ENCODE data around the gene MUC5AC.

MUC5AC gene

DNA sequence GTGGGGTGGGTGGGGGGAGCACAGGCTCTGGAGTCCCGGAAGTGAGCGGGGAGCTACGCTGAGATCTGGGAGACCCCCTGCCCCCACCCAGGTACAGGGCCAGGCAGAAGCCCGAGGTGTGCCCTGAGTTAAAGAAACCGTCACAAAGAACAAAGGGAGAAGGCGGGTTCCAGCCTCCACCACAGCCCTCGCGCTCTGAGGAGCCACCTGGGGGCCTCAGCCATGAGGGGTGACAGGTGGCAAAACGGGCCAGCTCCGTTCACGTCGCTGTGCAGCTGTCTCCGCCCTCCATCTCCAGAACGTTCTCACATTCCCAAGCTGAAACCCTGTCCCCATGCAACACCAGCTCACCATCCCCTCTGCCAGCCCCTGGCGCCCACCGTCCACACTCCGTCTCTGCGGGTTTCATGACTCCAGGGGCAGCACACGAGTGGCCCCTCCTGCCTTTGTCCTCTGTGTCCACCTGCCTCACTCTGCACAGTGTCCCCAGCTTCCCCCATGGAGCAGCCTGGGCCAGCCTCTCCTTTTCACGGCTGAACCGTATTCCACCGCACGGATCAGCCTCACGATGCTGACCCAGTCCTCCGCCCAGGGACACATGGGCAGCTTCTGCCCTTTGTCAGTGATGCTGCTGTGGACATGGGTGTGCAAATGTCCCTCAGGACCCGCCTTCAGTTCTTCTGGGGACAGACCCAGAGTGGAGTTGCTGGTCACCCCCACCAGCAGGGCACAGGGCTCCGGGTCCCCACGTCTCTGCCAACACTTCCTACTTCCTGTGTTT, 63.4 kb downstream of the MUC5AC start:
- Histone ChIP-seq H3K9ac (ENCODE audit: low read length in 2 of 2) (no peak overlapping the region), H3K4me3 (ENCODE audit: low read length in 2 of 2) (no peak overlapping the region), H3K27me3 (ENCODE audit: control insufficient read depth in 1 of 2, insufficient read depth in 2 of 2, low read length in 2 of 2) (peaks cover 19 to 36% of the 10 kb centered on the region in 2 donors), H3K36me3 (ENCODE audit: control insufficient read depth in 2 of 2, insufficient read depth in 2 of 2, low read length in 2 of 2) (no peaks in the 10 kb centered on the region), H3K27ac (ENCODE audit: low read length) (no peak overlapping the region), H3K4me1 (ENCODE audit: control insufficient read depth, insufficient read depth, low read length) (no peaks in the 10 kb centered on the region), H3K9me3 (ENCODE audit: control insufficient read depth in 2 of 2, low read length in 2 of 2) (no peaks in the 10 kb centered on the region)

DNA sequence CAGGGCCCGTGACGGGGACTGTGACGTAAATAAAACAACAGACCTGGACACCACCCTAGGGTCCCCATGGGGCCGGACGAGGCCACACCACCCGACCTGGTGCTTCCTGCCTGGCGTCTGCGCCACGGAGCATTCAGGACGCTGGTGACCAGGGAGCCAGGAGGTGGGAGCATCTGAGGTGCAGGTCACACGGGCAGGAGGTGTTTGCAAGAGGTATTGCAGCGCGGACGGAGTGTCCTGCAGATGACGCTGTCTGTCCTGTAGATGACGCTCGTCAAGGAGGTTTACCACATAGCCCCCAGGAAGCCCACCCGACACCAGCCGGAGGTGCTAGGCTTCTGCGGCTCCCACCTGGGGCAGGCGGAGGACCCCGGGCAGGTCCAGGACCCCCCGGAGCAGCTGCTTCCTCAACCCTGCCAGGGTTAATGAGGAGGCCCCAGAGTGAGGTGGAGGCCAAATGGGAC, 64.1 kb downstream of the MUC5AC start:
- Histone ChIP-seq H3K27me3 (ENCODE audit: control insufficient read depth in 1 of 2, insufficient read depth in 2 of 2, low read length in 2 of 2) (peaks cover 19 to 36% of the 10 kb centered on the region in 2 donors), H3K36me3 (ENCODE audit: control insufficient read depth in 2 of 2, insufficient read depth in 2 of 2, low read length in 2 of 2) (no peaks in the 10 kb centered on the region), H3K9me3 (ENCODE audit: control insufficient read depth in 2 of 2, low read length in 2 of 2) (no peaks in the 10 kb centered on the region), H3K4me1 (ENCODE audit: control insufficient read depth, insufficient read depth, low read length) (no peaks in the 10 kb centered on the region), H3K27ac (ENCODE audit: low read length) (no peak overlapping the region), H3K9ac (ENCODE audit: low read length in 2 of 2) (no peak overlapping the region), H3K4me3 (ENCODE audit: low read length in 2 of 2) (no peak overlapping the region)

DNA sequence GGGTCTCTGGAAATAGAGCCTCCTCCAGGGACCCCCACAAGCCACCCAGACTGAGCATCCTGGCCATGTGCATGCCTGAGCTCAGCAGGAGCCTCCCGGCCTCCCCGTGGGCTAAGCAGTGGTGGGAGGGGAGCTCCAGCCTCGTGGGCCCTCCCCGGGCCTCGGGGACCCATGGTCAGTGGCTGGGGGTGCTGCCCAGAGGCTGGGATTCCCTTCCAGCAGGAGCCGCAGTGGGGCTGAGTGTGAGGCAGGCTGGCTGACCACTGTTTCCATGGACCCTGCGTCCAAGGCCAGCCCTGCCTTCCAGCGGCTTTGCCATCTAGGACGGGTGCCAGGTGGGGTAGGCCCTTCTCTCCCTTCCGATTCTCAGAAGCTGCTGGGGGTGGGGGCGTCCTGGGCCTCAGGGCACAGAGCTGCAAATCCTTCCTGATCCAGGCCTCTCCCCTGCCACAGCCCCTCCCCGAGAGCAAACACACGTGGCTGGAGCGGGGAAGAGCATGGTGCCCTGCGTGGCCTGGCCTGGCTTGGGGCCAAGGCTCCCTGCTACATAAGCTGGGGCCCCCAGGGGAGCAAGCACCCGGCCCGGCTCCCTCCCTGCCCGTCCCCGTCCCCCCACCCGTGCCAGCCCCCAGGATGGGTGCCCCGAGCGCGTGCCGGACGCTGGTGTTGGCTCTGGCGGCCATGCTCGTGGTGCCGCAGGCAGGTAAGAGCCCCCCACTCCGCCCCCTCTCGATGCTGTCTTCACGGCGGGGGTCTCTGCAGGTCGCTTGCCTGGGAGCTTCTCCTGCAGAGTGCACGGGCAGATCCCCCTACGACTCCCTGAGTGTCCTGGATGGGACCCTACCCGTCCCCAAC, 65.0 kb downstream of the MUC5AC start, which contains the start of gene MUC5B:
Gene MUC5B (plus strand): TSS at position 576 of the 855 bp plus-strand sequence. CDS start 58 bp downstream, at position 634.
- Histone ChIP-seq H3K36me3 (ENCODE audit: control insufficient read depth in 2 of 2, insufficient read depth in 2 of 2, low read length in 2 of 2) (no peaks in the 10 kb centered on the region), H3K4me1 (ENCODE audit: control insufficient read depth, insufficient read depth, low read length) (no peaks in the 10 kb centered on the region), H3K27me3 (ENCODE audit: control insufficient read depth in 1 of 2, insufficient read depth in 2 of 2, low read length in 2 of 2) (peaks cover 19 to 36% of the 10 kb centered on the region in 2 donors), H3K4me3 (ENCODE audit: low read length in 2 of 2) (no peak within 1 kb of the TSS), H3K9me3 (ENCODE audit: control insufficient read depth in 2 of 2, low read length in 2 of 2) (no peaks in the 10 kb centered on the region), H3K9ac (ENCODE audit: low read length in 2 of 2) (no peak within 1 kb of the TSS), H3K27ac (ENCODE audit: low read length) (no peak within 1 kb of the TSS)

DNA sequence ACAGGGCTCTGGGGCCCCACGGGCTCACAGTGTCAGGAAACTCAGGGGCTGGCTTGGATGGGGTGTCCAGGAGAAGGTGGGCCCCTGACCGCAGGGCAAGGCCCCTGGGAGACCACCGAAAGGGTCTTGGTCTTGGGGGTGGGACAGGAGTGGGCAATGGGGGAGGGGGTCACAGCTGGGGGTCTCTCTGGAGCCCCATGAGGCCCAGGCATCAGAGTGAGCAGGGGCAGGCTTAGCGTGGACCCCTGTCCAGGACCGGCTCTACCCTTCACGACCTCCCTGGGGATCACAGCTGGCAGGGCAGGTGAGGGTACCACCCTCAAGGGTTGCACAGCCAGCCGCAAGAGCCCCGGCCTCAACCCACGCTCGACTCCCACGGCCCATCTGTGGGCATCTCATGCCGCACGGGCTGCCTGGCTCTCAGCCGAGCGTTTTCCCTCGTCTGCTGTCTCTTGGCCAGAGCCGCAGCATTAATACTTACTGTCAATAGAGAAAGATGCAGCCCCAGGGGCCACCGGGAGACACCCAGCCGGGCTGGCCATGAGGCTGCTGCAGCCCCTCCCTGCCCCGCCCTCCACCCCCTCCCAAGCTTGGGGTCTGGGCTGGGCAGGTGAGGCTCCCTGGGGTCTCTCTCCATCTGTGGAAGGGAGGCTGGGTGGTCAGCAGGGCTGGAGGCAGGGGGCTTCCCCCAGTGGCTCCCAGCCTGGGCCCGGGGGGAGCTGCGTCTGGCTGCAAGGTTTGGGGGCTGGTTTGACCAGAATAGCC, 65.8 kb downstream of the MUC5AC start:
- H3K4me1 ChIP-seq (ENCODE audit: control insufficient read depth, insufficient read depth, low read length) = no peaks in the 10 kb centered on the region
- peaks cover 18 to 36% of the 10 kb centered on the region in 2 donors for H3K27me3 ChIP-seq (ENCODE audit: control insufficient read depth in 1 of 2, insufficient read depth in 2 of 2, low read length in 2 of 2)
- H3K36me3 ChIP-seq (ENCODE audit: control insufficient read depth in 2 of 2, insufficient read depth in 2 of 2, low read length in 2 of 2) = no peaks in the 10 kb centered on the region
- H3K4me3 ChIP-seq (ENCODE audit: low read length in 2 of 2) = no peak overlapping the region
- no peaks in the 10 kb centered on the region for H3K9me3 ChIP-seq (ENCODE audit: control insufficient read depth in 2 of 2, low read length in 2 of 2)
- no peak overlapping the region for H3K27ac ChIP-seq (ENCODE audit: low read length)
- H3K9ac ChIP-seq (ENCODE audit: low read length in 2 of 2) = no peak overlapping the region

DNA sequence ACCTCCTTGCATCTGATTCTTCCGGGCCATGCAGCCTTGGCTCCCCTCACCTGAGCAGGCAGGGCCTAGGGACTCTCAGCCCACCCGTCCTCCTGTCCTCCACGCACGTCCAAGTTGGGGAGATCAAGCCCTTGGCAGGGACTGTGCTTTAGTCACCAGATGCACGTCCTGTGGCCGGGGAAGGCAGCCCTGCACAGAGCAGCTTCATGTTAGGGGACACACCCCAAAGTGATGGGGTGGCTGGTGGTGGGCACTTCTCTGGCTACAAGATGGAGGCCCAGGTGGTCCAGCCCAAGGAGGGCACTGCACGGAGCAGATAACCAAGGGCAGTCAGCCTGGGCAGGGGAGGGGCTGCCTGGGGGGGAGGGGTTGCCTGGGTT, 66.3 kb downstream of the MUC5AC start:
- Histone ChIP-seq H3K4me3 (ENCODE audit: low read length in 2 of 2) (no peak overlapping the region), H3K9ac (ENCODE audit: low read length in 2 of 2) (no peak overlapping the region), H3K27me3 (ENCODE audit: control insufficient read depth in 1 of 2, insufficient read depth in 2 of 2, low read length in 2 of 2) (peaks cover 14 to 32% of the 10 kb centered on the region in 2 donors), H3K9me3 (ENCODE audit: control insufficient read depth in 2 of 2, low read length in 2 of 2) (no peaks in the 10 kb centered on the region), H3K27ac (ENCODE audit: low read length) (no peak overlapping the region), H3K36me3 (ENCODE audit: control insufficient read depth in 2 of 2, insufficient read depth in 2 of 2, low read length in 2 of 2) (no peaks in the 10 kb centered on the region), H3K4me1 (ENCODE audit: control insufficient read depth, insufficient read depth, low read length) (no peaks in the 10 kb centered on the region)

DNA sequence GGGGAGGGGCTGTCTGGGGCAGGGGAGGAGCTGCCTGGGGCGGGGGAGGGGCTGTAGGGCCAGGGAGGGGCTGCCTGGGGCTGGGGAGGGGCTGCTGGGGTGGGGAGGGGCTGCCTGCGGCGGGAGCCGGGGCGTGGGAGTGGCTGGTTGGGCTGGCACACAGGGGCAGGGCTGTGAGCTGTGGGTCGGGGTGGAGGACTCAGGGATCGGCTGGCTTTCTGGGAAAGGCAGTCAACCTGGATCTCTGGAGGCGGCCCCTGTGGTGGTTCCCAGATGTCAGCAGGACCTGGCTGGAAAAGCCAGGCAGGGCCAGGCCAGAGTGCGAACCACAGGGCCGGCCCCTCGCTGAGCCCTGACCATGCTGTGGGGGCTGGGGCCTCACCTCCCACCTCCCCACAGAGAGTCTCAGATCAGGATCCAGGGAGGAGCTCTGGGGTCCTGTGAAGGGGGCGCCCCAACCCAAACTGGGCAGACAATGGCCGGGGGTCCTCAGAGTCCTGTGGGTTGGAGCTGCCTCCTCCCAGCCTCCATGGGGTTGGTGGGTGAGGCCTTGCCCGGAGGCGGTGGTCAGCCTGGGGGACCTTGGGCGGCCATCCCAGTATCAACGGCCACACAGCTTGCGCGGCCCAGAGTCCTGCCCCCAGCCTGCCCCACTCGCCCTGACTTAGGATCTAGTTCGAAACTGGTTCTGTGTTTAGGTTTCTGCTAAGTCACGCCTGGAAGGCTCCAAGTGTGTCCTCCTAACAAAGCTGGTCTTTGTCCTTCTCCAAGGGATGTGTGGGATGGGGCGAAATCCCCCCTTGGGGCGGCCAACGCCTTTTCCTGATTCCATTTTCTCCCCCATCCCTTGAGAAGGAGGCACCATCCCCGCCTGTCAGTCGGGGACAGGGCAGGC, 67.0 kb downstream of the MUC5AC start:
- H3K36me3 ChIP-seq (ENCODE audit: control insufficient read depth in 2 of 2, insufficient read depth in 2 of 2, low read length in 2 of 2) = no peaks in the 10 kb centered on the region
- H3K27ac ChIP-seq (ENCODE audit: low read length) = no peak overlapping the region
- no peaks in the 10 kb centered on the region for H3K9me3 ChIP-seq (ENCODE audit: control insufficient read depth in 2 of 2, low read length in 2 of 2)
- H3K9ac ChIP-seq (ENCODE audit: low read length in 2 of 2) = no peak overlapping the region
- no peaks in the 10 kb centered on the region for H3K4me1 ChIP-seq (ENCODE audit: control insufficient read depth, insufficient read depth, low read length)
- peaks cover 12 to 28% of the 10 kb centered on the region in 2 donors for H3K27me3 ChIP-seq (ENCODE audit: control insufficient read depth in 1 of 2, insufficient read depth in 2 of 2, low read length in 2 of 2)
- H3K4me3 ChIP-seq (ENCODE audit: low read length in 2 of 2) = no peak overlapping the region

DNA sequence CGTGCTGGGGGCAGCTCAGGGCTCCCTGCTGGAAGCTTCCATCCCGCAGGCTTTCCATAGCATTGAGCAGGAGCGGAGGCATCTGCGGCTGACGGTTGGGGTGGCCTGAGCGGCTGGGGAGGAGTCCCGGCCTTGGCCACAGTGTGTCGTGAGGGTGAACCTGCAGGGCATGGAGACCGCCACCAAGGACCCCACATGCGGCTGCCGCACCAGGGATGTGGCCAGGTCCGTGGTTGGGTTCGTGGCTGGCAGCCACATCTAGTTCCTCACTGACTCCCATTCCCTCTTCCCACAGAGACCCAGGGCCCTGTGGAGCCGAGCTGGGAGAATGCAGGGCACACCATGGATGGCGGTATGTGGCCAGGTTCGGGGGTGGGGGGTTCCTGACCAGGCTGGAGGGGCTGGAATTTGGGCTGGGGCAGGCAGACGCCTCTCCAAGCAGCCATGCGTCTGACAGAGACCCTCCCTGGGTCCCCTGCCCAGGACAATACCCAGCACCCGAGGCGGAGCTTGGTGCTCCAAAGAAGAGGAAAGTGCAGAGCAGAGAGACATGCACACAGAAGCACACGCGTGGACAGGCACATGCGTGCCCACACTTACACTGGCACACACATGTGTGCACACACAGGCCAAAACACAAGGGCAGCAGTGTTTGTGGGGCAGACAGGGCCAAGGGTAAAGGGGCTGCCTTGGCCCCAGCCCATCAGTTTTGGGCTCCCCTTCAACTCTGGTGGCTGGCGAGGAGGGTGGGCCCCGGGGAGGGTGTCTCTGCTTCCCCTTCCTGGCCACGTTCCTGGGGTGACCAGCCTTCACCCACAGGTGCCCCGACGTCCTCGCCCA, 67.9 kb downstream of the MUC5AC start:
- no peak overlapping the region for H3K9ac ChIP-seq (ENCODE audit: low read length in 2 of 2)
- no peaks in the 10 kb centered on the region for H3K36me3 ChIP-seq (ENCODE audit: control insufficient read depth in 2 of 2, insufficient read depth in 2 of 2, low read length in 2 of 2)
- H3K27me3 ChIP-seq (ENCODE audit: control insufficient read depth in 1 of 2, insufficient read depth in 2 of 2, low read length in 2 of 2) = peaks cover 11 to 28% of the 10 kb centered on the region in 2 donors
- H3K4me1 ChIP-seq (ENCODE audit: control insufficient read depth, insufficient read depth, low read length) = no peaks in the 10 kb centered on the region
- no peaks in the 10 kb centered on the region for H3K9me3 ChIP-seq (ENCODE audit: control insufficient read depth in 2 of 2, low read length in 2 of 2)
- H3K27ac ChIP-seq (ENCODE audit: low read length) = no peak overlapping the region
- no peak overlapping the region for H3K4me3 ChIP-seq (ENCODE audit: low read length in 2 of 2)

DNA sequence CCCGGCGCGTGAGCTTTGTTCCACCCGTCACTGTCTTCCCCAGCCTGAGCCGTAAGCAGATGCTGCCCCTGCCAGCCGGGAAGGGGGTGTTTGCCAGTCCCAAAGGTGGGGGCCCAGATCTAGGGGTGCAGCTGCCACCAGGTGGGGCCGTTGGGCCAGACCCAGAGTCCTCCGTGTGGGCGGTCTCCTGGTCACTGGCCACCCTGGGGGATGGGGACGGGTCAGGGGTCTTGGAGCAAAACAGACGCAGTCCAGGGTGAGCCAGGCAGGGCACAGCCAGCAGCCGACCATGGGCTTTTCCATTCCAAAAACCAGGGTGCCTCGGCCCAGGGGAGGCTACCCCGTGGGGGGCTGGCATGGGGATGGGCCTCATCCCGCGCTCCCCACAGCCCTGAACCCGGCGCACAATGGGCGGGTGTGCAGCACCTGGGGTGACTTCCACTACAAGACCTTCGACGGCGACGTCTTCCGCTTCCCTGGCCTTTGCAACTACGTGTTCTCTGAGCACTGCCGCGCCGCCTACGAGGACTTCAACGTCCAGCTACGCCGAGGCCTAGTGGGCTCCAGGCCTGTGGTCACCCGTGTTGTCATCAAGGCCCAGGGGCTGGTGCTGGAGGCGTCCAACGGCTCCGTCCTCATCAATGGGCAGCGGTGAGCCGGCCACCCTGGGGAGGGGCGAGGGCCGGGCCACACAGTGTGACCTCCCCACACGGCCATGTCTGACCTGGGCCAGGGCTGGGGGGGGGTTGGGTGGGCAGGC, 68.7 kb downstream of the MUC5AC start:
- no peak overlapping the region for H3K4me3 ChIP-seq (ENCODE audit: low read length in 2 of 2)
- no peak overlapping the region for H3K27ac ChIP-seq (ENCODE audit: low read length)
- H3K27me3 ChIP-seq (ENCODE audit: control insufficient read depth in 1 of 2, insufficient read depth in 2 of 2, low read length in 2 of 2) = peaks cover 13 to 23% of the 10 kb centered on the region in 2 donors
- no peaks in the 10 kb centered on the region for H3K4me1 ChIP-seq (ENCODE audit: control insufficient read depth, insufficient read depth, low read length)
- H3K9ac ChIP-seq (ENCODE audit: low read length in 2 of 2) = no peak overlapping the region
- no peaks in the 10 kb centered on the region for H3K36me3 ChIP-seq (ENCODE audit: control insufficient read depth in 2 of 2, insufficient read depth in 2 of 2, low read length in 2 of 2)
- no peaks in the 10 kb centered on the region for H3K9me3 ChIP-seq (ENCODE audit: control insufficient read depth in 2 of 2, low read length in 2 of 2)

Data from stomach smooth muscle (tissue), 2 donors.